ENCODE measurements around the gene DHX30. TPM values are rescaled to one million over a fixed set of nuclear protein-coding genes. Genes with fewer than 3 reads are reported as not detected.

Gene DHX30
- total RNA-seq, 2 experiments from 2014 or later: 96.6 to 102 TPM

GRCh38 chr3:47870702-47871260, 67.8 kb downstream of the DHX30 start:
- no peaks in the 10 kb centered on the region for H4K20me1 ChIP-seq (ENCODE audit: insufficient read depth, low read length)
- no TSS peak for BruUV-seq (replicated peaks)
- H3K4me2 ChIP-seq (ENCODE audit: low read length): no peak overlapping the region
- intact Hi-C loops (cut with micrococcal nuclease; ENCODE audit: unreplicated experiment): no loop called here
- H3K27ac ChIP-seq (ENCODE audit: low read depth, low read length, poor library complexity, severe bottlenecking): no peak overlapping the region
- no peaks in the 10 kb centered on the region for H3K4me1 ChIP-seq (ENCODE audit: insufficient read depth, low read length, poor library complexity, severe bottlenecking)
- peaks cover 30% of the 10 kb centered on the region; the same call in 1 of the 2 replicates for H3K36me3 ChIP-seq (ENCODE audit: insufficient read depth, low read length)
- POLR2A ChIA-PET: no interaction called here
- DNase-seq (ENCODE audit: low spot score): no peak
- H3K9me3 ChIP-seq (ENCODE audit: low read length): no peaks in the 10 kb centered on the region
- no peaks in the 10 kb centered on the region for H3K79me2 ChIP-seq (ENCODE audit: insufficient read depth, low read depth, low read length)
- TF ChIP-seq CTCF (conservative IDR thresholded peaks at IDR 0.05; ENCODE audit: low read length) (no peak), EZH2phosphoT487 (IDR thresholded peaks at IDR 0.05; ENCODE audit: borderline replicate concordance, low read depth, low read length) (no peak)
- H3K4me3 ChIP-seq (ENCODE audit: low read depth, low read length, poor library complexity, severe bottlenecking): no peak overlapping the region
- H3K9me2 ChIP-seq (ENCODE audit: insufficient read depth, low read length): no peaks in the 10 kb centered on the region
- H2AFZ ChIP-seq (ENCODE audit: low read length): no peak overlapping the region
- CTCF ChIA-PET (ENCODE audit: unreplicated experiment): no interaction called here

- CTCF ChIA-PET (ENCODE audit: unreplicated experiment): no interaction called here
- Histone ChIP-seq H3K36me3 (ENCODE audit: insufficient read depth, low read length) (peaks cover 30% of the 10 kb centered on the region; the same call in 1 of the 2 replicates), H3K27ac (ENCODE audit: low read depth, low read length, poor library complexity, severe bottlenecking) (no peak overlapping the region), H3K4me3 (ENCODE audit: low read depth, low read length, poor library complexity, severe bottlenecking) (no peak overlapping the region), H3K9me2 (ENCODE audit: insufficient read depth, low read length) (no peaks in the 10 kb centered on the region), H3K79me2 (ENCODE audit: insufficient read depth, low read depth, low read length) (no peaks in the 10 kb centered on the region), H3K4me1 (ENCODE audit: insufficient read depth, low read length, poor library complexity, severe bottlenecking) (no peaks in the 10 kb centered on the region), H3K9me3 (ENCODE audit: low read length) (no peaks in the 10 kb centered on the region), H3K4me2 (ENCODE audit: low read length) (no peak overlapping the region), H4K20me1 (ENCODE audit: insufficient read depth, low read length) (no peaks in the 10 kb centered on the region), H2AFZ (ENCODE audit: low read length) (no peak overlapping the region)
- POLR2A ChIA-PET: no interaction called here
- TF ChIP-seq EZH2phosphoT487 (IDR thresholded peaks at IDR 0.05; ENCODE audit: borderline replicate concordance, low read depth, low read length) (no peak), CTCF (conservative IDR thresholded peaks at IDR 0.05; ENCODE audit: low read length) (no peak)
- BruUV-seq (replicated peaks): no TSS peak
- no peak for DNase-seq (ENCODE audit: low spot score)
- intact Hi-C loops (cut with micrococcal nuclease; ENCODE audit: unreplicated experiment): no loop called here
Observed at GRCh38 chr3:47871389-47871788, 68.5 kb downstream of the DHX30 start.

- no peaks in the 10 kb centered on the region for H3K79me2 ChIP-seq (ENCODE audit: insufficient read depth, low read depth, low read length)
- peaks cover 23% of the 10 kb centered on the region; the same call in 1 of the 2 replicates for H3K36me3 ChIP-seq (ENCODE audit: insufficient read depth, low read length)
- ChIA-PET POLR2A (interaction anchor here (1.0 kb wide), 1 partner anchor 17 kb away, joined by 3 read pairs; no protein-coding TSS in a partner anchor), CTCF (ENCODE audit: unreplicated experiment) (no interaction called here)
- H3K9me3 ChIP-seq (ENCODE audit: low read length): no peaks in the 10 kb centered on the region
- H3K4me1 ChIP-seq (ENCODE audit: insufficient read depth, low read length, poor library complexity, severe bottlenecking): no peaks in the 10 kb centered on the region
- BruUV-seq (replicated peaks): no TSS peak
- intact Hi-C loops (cut with micrococcal nuclease; ENCODE audit: unreplicated experiment): no loop called here
- no peaks in the 10 kb centered on the region for H3K9me2 ChIP-seq (ENCODE audit: insufficient read depth, low read length)
- no peak for TF ChIP-seq EZH2phosphoT487 (IDR thresholded peaks at IDR 0.05; ENCODE audit: borderline replicate concordance, low read depth, low read length)
- no peak for TF ChIP-seq CTCF (conservative IDR thresholded peaks at IDR 0.05; ENCODE audit: low read length)
- DNase-seq (ENCODE audit: low spot score): no peak
- no peak overlapping the region for H2AFZ ChIP-seq (ENCODE audit: low read length)
- no peak overlapping the region for H3K4me2 ChIP-seq (ENCODE audit: low read length)
- H4K20me1 ChIP-seq (ENCODE audit: insufficient read depth, low read length): no peaks in the 10 kb centered on the region
- no peak overlapping the region for H3K27ac ChIP-seq (ENCODE audit: low read depth, low read length, poor library complexity, severe bottlenecking)
- H3K4me3 ChIP-seq (ENCODE audit: low read depth, low read length, poor library complexity, severe bottlenecking): no peak overlapping the region
Observed at GRCh38 chr3:47872916-47873315, 70.0 kb downstream of the DHX30 start.
